HG02588 (cell line): Measurements from ENCODE around the gene U2AF2.

Experiments used
- ATAC-seq: cut with Tn5 transposase; IDR thresholded peaks from one replicate; pipeline ENCODE4 v1.9.1; 2021; ENCODE audit warnings: mild to moderate bottlenecking, moderate library complexity; ENCODE audit not compliant: unreplicated experiment

The U2AF2 gene

GRCh38 chr19:55673465-55673864 lies 18.6 kb downstream of the U2AF2 start:
- no peak for ATAC-seq

DNA sequence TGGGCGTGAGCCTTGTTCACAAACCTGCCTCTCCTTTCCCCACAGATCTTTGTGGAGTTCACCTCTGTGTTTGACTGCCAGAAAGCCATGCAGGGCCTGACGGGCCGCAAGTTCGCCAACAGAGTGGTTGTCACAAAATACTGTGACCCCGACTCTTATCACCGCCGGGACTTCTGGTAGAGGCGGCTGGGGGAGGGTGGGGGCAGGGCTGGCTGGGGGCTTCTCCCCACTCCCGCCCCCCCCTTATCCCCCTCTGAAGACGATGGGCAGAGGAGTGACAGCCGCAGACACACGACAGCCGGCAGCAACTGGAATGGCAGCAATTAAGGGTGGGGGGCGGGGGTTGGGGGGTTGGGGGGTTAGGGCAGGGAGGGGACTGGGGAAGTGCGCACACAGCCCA lies 19.1 kb downstream of the U2AF2 start:
- no peak for ATAC-seq

- no peak for ATAC-seq
These were observed 19.6 kb downstream of the U2AF2 start for GRCh38 chr19:55674459-55674840.

DNA sequence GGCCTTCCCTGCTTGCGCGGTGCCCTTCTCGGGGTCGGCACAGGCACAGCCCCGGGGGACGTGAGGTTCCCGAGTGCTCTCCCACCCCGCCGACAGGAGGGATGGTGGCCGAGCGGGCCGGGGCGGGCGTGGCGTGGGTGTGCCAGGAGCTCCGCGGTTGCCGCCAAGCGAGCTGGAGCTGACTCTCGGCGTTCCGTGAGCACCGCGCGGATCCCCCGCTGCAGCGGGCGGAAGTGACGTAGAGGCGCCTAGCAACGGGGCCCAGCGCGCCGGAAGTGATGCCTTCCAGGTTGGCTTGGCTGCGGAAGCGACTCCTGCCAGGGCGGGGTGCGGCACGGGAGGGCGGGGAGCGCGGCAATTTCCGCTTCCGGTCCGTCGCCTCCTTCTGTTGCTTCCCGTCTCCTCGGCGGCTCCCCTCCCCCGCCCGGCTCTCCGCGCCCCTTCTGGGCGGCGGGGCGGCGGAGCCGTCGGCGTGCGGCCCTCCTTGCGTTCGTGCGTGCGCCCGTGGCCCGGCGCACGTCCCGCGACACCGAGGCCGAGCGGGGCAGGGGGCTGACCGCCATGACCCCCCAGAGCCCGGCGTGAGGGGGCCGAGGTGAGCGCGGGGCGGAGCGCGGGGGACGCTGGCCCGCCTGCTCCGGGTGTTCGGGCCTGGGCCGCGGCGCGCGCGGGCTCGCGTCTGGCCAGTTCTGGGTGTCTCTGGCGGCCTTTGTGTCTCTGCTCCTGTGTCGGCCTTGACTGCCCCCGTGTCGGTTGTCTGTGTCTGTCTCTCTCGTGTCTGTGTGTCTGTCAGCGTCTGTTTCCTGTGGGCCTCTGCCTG lies 20.2 kb downstream of the U2AF2 start, which contains the start of gene EPN1:
Gene EPN1 (plus strand): TSS at position 386 of the 820 bp plus-strand sequence. CDS start 3,402 bp downstream, outside the sequence.
- ATAC-seq: peak; percentile 63

DNA sequence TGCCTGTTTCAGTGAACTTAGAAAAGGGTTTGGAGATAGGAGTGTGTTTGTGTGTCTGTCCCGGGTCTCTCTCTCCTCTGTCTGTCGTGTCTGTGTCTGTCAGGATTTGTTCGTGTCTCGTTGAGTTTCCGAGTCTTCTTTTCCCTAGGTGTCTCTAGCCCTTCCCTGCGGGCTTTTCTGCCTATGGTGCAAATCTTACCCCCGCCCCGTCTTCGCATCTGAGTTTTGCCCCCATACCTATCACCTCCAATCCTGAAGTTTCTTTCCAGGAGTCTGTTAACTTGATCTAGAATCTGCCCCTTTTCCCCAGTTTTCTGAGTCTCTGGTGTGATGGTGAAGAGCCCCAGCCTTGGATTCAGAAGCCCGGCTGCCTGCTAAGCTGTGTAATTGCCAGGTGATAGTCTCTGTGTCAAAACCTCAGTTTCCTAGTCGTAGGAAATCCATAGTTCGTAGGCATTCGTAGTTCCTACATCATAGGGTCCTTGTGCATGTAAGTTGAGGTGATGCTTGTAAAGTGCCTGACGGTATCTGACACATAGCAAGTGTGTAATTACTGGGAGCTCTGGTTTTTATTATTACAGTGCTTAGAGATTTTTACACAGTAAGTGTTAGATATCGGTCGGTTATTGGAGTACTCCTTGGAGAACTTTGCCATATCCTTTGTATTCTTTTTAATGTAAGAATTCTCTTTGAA lies 21.0 kb downstream of the U2AF2 start:
- no peak for ATAC-seq

GRCh38 chr19:55676383-55676782 lies 21.5 kb downstream of the U2AF2 start:
- no peak for ATAC-seq

DNA sequence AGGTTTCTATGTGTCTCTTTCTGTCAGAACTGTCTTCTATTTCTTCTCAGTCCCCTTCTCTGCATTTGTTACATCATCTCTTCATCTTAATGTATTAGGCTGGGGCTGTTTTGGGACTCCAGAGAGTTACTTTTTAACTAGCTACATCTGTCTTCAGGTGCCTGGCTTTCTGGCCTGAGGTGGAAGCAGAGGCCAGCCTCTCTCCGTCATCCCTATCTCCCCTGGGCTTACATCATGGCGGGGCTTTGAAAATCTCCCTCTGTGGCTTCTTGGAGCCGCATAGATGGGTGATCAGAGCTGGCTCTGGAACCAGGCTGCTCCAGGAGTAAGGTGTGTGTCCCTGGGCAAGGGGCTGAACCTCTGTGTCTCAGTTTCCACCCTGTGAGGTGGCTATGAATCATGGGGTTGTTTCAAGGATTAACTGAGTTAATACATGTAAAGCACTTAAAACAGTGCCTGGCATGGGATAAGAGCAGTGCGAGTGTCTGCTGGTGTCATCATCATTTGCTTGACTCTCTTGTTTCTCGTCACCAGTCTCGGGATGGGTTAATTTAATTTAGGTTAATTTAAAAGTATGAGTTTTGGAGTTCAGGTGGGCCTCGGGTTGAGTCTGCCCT lies 22.2 kb downstream of the U2AF2 start:
- no peak for ATAC-seq

GRCh38 chr19:55677572-55678028 lies 22.8 kb downstream of the U2AF2 start:
- ATAC-seq: no peak

- ATAC-seq: peak; percentile 50
These were observed 23.4 kb downstream of the U2AF2 start for GRCh38 chr19:55678121-55678671.

- ATAC-seq: no peak
These were observed 24.8 kb downstream of the U2AF2 start for GRCh38 chr19:55679343-55680257.

GRCh38 chr19:55680339-55681130 lies 25.7 kb downstream of the U2AF2 start:
- no peak for ATAC-seq

DNA sequence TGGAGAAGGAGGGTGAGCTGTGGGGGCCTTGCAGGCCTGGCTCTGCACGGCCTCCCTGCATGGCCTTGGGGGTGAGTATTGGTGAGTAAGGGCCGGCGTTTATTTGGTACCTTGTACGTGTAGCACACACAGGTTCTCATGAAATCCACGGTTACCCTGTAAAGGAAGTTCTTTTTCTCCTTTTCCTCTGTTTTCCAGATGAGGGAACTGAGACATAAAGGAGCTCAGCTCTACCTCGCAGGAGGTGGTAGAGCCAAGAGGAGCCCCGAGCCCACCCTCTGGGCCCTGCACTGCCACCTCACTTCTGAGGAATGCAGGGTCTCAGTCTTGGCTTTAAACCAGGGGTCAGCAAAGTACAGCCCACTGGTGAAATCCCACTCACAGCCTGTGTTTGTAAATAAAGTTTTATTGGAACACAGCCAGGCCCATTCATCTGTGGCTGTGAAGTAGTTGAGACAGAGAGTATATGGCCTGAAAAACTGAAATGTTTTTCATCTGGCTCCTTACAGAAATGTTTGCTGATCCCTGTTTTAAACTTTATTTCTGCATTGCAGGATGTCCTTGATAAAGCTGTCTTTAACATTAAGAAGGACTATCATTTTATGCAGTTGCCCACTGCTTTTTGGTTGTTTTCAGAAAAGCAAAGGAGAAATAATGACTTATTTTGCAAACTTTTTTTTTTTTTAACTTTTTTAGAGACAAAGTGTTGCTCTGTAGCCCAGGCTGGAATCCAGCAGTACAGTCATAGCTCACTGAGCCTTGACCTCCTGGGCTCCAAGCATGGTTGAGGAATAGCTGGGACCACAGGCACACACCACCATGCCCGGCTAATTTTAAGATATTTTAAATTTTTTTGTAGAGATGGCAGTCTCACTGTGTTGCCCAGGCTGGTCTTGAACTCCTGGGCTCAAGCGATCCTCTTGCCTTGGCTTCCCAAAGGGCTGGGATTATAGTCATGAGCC lies 26.6 kb downstream of the U2AF2 start:
- no peak for ATAC-seq

- no peak for ATAC-seq
These were observed 28.8 kb downstream of the U2AF2 start for GRCh38 chr19:55683449-55684261.

DNA sequence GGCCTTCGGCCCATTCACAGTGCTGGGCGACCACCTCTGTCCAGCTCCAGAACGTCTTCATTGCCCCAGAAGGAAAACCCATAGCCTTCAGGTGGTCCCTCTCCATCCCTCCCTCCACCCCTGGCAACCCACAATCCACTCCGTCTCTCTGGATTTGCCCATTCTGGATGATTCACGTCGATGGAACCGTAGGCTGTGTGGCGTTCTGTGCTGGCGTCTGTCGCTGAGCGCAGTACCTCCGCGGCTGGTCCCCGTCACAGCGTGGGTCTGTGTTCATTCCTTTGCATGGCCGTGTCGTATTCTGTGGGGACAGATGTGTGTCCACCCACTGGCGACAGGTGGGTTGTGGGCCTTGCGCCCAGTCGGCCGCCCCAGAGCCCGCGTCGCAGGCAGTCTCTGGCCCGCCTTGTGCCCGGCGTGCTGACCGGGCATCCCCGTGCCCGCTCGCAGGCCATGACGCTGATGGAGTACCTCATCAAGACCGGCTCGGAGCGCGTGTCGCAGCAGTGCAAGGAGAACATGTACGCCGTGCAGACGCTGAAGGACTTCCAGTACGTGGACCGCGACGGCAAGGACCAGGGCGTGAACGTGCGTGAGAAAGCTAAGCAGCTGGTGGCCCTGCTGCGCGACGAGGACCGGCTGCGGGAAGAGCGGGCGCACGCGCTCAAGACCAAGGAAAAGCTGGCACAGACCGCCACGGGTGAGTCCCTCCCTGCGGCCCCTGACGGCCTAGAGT lies 30.3 kb downstream of the U2AF2 start:
- no peak for ATAC-seq

DNA sequence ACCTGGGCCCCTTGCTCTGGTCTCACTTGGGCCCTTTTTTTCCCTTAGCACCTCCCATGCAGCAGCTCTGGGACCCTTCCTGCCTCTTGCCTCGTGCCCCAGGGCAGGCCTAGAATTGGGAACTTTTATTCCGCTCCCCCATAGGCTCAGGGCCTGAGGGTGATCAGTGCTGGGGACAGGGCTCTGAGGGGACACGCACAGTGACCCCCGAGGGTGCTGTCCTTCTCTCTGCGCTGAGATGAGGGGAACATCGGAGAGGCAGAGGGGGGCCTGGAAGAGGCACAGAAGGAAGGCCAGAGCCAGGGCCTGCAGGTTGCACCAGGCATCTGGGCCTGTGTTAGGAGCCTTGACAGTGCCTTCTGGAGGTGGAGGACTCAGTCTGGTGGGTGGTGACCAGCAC lies 30.9 kb downstream of the U2AF2 start:
- no peak for ATAC-seq

GRCh38 chr19:55686311-55687050 lies 31.6 kb downstream of the U2AF2 start:
- no peak for ATAC-seq
